Esophagus mucosa (tissue), 1 donor: ENCODE measurements around the gene VPS51. TPM values are rescaled to one million over a fixed set of nuclear protein-coding genes. Genes with fewer than 3 reads are reported as not detected.
"Not testable (repeated sequence)": the region's sequence is repeated elsewhere in the genome, so short reads cannot be mapped to it uniquely, and the experiment has no call there.

Experiments used
- ATAC-seq: fragments of 200-7000 bp; cut with Tn5 transposase; one replicate; pipeline ENCODE4 v1.9.1; 2020
- total RNA-seq: library from RNA; stranded (reverse); gene quantifications from one replicate; pipeline ENCODE4 v1.2.4, GENCODE V29; 2023
- donor health status: DM: yes; HTN: yes; CAD: no.

The VPS51 gene
- total RNA-seq, 1 donor from 2014 or later: 76.4 TPM

DNA sequence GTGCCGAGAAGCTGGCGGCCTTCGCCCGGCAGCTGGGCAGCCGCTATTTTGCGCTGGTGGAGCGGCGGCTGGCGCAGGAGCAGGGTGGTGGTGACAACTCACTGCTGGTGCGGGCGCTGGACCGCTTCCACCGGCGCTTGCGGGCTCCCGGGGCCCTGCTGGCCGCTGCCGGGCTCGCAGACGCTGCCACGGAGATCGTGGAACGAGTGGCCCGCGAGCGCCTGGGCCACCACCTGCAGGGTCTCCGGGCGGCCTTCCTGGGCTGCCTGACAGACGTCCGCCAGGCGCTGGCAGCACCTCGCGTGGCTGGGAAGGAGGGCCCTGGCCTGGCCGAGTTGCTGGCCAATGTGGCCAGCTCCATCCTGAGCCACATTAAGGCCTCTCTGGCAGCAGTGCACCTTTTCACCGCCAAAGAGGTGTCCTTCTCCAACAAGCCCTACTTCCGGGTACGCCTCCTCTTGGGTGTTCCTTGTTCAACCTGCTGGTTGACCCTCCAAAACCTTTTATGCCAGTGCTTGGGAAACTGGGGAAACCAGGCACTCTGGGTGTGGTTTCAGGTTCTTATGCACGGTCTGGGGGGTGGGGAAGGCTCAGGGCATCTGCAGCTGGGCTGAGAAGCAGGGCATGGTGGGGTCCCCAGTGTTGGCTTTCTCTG, 12.6 kb downstream of the VPS51 start:
- ATAC-seq: peak; percentile 29

DNA sequence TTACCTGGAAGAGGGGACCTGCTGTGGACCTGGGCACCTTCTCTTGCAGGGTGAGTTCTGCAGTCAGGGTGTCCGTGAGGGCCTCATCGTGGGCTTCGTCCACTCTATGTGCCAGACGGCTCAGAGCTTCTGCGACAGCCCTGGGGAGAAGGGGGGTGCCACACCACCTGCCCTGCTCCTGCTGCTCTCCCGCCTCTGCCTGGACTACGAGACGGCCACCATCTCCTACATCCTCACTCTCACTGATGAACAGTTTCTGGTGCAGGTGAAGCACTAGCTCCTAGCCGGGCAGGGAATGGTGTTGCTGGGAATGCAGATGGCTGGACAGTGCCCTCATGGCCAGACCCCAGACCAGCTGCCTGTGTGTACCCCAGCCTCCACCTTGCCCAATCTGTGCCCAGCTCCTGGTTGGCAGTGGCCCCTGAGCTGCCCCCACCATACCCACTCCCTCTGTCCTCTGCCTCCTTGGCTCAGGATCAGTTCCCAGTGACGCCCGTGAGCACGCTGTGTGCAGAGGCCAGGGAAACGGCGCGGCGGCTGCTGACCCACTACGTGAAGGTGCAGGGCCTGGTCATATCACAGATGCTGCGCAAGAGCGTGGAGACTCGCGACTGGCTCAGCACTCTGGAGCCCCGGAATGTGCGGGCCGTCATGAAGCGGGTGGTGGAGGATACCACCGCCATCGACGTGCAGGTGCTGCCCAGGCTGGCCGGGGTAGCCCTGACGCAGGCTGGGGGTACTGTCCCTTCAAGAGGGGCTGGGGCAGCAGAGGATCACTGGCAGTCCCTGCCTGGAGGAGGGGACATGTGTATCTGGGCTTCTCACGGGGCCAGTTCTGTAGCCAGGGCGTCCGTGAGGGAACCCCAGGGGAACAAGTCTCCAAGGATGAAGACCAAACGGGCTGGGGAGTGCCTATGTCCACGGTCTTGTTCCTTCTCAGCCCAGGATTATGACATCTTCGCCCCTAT, 13.5 kb downstream of the VPS51 start:
- ATAC-seq: no peak

DNA sequence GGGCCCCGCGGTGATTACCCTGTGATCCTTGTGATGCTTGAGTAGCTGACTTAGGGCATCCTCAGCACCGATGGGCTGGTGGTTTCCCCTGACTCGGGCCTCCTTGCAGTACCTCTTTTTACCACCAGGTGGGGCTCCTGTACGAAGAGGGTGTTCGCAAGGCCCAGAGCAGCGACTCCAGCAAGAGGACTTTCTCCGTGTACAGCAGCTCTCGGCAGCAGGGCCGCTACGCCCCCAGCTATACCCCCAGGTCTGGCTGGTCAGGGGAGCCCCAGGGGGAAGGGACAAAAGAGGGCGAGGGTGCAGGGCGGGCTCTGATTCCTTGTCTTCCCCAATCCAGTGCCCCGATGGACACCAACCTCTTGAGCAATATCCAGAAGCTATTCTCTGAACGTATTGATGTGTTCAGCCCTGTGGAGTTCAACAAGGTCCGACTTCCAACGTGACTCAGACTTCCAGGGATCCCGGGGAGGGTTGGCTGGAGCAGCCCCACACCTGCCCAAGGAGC, 14.4 kb downstream of the VPS51 start:
- ATAC-seq: peak; percentile 55

DNA sequence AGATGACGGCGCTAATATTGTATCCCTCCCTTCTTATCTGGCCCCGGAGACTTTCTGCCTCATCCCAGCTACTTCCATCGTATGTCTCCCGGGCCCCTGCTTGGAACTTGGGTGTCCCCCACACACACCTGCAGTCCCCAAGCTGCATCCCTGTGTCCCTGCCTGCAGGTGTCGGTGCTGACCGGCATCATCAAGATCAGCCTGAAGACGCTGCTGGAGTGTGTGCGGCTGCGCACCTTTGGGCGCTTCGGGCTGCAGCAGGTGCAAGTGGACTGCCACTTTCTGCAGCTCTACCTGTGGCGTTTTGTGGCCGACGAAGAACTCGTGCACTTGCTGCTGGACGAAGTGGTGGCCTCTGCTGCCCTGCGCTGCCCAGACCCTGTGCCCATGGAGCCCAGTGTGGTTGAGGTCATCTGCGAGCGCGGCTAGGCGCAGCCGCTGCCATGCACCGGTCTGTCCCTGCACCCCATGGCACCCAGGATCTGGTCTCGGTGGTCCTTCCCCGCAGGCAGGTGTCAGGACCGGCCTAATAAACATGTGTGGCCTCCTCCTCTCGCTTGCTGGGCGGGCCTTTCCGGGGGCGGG, 15.2 kb downstream of the VPS51 start:
- ATAC-seq: no peak

DNA sequence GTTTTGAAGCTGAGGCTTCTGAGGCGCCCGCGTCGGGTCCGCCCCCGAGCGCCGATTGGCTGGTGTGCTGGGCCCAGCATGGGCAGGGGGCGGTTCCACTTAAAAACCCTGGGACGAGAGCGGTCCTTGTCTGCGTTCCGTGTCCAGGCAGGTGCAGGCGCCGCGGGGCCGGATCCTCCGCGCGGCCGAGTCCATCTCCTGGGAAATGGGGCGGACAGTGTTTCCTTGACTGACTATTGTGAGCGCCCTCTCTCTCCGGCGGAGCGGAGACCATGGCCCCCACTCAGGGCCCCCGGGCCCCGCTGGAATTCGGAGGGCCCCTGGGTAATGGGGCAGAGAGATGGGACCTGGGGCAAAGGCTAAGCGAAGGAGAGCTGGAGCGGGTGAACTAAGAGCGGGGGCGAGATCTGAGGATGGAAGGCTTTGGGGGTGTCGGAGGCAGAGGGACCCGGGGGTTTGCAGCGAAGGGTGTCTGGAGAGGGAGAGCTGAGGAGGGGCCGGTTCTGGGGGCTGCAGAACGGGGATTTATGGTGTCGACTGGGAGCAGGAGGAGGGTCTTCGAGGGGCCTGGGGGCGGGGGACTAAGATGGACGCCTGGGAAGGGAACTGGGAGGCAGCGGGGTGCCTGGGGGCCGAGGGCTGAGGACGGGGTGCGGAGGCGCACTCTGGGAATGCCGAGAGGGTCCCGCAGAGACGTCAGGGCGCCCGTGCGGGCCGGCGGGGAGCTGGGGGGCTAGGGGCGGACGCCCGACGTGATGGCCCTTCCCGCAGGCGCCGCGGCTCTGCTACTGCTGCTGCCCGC, 15.9 kb downstream of the VPS51 start, which contains the start of gene TM7SF2:
TM7SF2 (plus strand) TSS at position 129 of the 802 bp plus-strand sequence; CDS start at position 273, 144 bp downstream.
- peak; percentile 77 for ATAC-seq

DNA sequence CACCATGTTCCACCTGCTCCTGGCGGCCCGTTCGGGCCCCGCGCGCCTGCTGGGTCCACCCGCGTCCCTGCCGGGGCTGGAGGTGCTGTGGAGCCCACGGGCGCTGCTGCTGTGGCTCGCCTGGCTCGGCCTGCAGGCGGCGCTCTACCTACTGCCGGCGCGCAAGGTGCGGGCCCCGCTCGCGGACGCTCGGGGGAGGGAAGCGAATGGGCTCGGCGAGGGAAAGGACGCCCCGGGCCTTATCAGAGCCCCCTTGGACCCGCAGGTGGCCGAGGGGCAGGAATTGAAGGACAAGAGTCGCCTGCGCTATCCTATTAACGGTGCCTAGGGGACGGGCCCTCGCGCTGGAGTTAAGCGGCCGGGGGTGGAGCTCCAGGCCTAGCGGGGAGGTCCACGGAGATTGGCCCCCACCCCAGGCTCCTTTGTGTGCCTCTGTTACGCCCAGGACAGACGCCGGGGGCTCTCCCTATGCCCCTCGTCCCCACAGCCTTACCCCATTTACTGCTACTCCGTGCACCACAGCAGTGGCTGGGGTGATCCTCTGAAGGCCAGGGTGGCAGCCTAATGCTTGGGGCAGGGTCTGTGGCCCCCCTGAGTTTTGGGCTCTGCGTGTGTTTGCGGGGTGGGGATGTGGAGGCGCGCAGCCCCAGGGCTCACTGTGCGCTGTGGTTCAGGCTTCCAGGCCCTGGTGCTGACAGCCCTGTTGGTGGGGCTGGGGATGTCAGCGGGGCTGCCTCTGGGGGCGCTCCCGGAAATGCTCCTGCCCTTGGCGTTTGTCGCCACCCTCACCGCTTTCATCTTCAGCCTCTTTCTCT, 16.7 kb downstream of the VPS51 start:
- peak; percentile 52 for ATAC-seq

DNA sequence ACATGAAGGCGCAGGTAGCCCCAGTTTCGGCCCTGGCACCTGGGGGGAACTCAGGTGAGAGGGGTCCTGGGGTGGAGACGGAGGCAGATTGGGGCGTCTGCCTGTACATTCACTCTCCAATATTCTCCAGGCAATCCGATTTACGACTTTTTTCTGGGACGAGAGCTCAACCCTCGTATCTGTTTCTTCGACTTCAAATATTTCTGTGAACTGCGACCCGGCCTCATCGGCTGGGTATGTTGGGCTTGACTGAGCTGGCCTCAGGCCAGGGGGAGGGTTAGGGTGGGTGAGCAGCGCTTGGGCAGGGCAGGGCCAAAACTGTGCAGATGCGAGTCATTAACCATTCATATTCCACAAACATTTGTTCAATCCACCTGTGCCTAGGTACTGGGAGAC, 17.3 kb downstream of the VPS51 start:
- no peak for ATAC-seq

DNA sequence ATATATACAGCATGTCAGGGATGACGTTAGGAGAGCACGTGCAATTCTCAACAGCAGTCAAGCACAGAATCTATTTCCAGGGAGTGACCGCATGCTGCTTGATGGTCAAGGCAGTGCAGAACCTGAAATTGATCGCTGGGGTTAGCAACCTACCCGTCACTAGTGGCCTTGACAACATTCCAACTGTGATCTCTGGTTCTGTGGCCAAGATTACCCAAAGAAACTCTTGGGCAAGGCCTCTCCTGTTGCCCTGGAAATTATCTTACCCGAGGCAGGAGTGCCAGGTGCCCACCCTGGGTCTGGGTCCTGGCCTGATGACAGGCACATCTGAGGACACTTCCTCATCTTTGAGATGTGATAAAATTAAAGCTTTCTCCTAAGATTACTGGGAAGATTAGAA, 17.8 kb downstream of the VPS51 start:
- no peak for ATAC-seq

DNA sequence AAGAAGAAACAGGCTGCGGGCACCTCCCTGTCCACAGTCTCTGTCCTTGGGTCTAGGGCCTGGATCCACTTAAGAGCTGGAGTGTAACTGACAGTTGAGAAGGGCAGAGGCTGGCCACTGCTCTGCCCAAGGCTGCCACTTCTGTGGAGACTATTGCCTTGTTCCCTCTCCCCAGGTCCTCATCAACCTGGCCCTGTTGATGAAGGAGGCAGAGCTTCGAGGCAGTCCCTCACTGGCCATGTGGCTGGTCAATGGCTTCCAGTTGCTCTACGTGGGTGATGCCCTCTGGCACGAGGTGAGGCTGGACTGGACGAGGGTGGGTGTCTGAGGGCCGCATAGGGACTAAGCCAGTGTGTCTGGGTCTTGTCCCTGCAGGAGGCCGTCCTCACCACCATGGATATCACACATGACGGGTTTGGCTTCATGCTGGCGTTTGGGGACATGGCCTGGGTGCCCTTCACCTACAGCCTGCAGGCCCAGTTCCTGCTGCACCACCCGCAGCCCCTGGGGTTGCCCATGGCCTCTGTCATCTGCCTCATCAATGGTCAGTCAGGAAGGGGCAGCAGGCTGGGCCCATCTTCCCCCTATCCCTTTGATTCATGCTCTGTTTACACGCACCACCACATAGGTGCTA, 18.6 kb downstream of the VPS51 start:
- no peak for ATAC-seq

DNA sequence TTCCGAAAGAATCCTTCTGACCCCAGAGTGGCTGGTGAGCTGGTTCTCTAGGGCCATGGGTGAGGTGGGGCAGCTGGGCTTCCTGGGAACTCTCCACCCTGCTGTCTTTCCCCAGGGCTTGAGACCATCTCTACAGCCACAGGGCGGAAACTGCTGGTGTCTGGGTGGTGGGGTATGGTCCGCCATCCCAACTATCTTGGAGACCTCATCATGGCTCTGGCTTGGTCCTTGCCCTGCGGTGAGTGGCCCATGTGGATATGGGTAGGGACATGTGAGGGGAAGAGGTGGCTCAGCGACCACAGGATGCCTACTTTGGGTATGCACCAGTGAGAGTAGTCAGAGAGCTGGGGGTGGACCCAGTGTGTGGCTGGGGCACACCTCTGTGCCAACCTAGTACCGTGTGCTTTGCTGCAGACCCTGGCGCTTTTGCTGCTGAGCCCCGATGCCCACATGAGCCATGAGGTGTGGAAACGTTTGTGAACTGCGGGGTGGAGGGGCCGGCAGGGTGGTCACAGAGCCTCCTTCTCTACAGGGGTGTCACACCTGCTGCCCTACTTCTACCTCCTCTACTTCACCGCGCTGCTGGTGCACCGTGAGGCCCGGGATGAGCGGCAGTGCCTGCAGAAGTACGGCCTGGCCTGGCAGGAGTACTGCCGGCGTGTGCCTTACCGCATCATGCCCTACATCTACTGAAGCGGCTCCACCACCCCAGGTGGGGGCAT, 19.5 kb downstream of the VPS51 start:
- ATAC-seq: no peak

DNA sequence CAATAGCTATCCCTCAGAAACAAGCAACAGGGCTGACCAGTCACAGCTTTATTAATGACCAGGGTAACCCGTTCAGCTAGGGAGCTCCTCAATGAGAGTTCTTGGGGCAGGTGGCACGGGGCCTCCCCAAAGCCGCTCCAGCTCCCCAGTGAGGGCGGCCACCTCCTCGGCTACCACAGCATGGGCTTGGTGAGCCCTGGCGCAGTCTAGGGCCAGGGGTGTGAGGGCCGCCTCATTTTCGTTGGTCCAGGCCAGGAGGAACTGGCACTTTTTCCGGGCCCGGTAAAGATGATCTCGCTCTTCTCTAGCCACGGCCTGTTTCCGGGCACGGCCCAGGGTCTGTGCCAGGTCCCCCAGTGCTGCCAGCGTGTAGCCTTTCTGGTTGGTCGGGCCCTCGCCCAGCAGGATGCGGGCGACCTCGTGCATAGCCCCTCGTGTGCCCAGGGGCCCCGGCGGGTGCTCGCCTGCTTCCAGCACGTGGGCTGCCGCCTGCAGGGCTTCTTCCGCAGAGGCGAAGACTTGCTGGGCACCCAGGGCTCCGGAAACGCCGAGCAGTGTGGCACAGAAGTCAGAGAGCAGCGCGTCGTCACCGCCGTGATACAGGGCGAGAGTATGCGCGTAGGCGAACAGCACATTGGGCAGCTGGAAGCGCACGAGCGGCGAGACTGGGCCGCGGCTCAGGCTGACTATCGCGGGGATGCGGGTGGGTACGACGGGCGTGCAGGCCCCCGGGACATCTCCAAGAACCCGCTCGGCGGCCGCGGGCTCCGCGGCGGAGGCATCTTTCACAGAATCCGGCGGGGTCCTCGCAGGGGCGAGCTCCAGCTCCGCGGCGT, 20.6 kb downstream of the VPS51 start:
- ATAC-seq: peak; percentile 32

DNA sequence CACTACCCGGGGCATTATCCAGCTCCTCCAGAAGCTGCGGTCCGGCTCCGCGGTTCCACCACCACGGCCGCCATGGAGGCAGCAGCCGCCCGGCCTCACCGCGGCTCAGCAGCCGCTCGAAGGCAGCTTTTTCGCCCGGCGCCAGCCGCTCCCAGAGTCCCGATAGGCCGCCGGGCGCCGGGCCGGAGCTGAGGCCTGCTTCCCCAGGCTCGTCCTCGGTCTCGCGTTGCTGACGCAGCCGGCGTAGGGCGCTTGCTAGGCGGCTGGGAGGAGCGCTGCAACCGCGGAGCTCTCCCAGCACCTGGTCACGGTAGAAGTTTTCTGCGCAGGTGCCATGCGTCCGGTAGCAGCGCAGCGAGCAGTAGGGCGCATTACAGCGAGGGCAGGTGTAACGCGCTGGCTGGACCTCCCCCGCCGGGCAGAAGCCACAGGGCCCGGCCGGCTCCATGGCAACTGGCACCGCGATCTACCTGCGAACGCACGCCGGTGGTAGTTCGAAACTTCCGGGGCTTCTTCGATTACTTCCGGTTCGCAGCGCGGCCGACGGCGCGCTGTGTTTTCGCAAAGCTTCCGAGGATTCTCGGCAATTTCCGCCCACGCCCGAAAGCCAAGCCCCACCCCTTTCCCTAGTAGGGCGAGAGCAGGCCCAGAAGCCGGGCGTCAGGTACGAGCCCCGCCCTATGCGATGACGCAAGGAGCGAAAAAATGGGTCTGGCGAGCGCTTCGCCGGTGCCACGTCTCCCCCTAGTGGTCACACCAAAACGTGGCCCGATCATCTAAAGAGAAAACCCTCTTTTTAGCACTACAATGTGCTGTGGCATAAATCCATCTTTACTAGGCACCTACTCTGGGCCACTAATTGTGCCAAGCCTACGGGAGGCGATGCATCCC, 21.4 kb downstream of the VPS51 start, which contains the start of gene ZNHIT2:
ZNHIT2 (minus strand) TSS at position 496 of the 891 bp plus-strand sequence; CDS start at position 448, 48 bp downstream.
- ATAC-seq: peak; percentile 82

DNA sequence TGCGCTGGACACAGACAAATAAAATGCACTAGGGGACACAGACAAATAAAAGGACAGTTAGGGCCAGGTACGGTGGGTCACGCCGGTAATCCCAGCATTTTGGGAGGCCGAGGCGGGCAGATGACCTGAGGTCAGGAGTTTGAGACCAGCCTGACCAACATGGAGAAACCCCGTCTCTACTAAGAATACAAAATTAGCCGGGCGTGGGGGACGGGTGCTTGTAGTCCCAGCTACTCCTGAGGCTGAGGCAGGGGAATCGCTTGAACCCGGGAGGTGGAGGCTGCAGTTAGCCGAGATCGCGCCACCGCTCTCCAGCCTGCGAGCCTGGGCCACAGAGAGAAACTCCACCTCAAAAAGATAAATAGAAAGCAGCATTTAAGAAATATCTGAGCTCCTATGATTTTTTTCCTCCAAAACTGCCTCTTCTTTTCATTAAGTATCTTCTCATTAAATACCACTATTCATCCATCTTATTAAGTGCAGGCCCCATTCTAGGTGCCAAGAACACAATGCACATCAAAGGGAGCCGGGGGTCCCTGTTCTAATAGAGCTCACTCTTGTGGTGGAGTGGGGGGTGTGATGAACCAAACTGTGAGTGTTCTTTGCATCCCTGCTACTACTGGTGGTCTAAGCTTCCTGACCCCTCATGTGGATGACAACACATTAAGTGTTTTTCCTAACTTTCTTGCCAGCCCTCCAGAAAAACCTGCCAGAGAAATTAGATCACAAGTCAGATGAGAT, 22.3 kb downstream of the VPS51 start:
- no peak for ATAC-seq

DNA sequence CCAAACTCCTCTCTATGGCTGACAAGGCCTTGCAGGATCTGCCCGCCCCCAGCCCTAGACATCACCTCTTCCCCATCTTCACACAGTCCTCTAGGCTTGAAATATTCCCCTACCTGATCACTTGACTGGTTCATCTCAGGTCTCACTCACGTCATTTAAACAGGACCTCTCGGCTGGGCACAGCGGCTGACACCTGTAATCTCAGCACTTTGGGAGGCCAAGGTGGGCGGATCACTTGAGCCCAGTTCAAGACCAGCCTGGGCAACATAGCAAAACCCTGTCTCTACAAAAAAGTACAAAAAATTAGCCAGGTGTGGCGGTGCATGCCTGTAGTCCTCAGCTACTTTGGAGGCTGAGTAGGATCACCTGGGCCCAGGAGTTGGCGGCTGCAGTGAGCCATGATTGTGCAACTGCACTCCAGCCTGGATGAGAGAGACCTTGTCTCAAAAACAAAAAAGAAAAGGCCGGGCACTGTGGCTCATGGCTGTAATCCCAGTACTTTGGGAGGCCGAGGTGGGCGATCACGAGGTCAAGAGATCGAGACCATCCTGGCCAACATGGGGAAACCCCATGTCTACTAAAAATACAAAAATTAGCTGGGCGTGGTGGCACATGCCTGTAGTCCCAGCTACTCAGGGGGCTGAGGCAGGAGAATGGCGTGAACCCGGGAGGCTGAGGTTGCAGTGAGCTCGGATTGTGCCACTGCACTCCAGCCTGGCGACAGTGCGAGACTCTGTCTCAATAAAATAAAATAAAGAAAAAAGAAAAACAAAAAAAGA, 23.1 kb downstream of the VPS51 start:
- not testable (repeated sequence) for ATAC-seq

DNA sequence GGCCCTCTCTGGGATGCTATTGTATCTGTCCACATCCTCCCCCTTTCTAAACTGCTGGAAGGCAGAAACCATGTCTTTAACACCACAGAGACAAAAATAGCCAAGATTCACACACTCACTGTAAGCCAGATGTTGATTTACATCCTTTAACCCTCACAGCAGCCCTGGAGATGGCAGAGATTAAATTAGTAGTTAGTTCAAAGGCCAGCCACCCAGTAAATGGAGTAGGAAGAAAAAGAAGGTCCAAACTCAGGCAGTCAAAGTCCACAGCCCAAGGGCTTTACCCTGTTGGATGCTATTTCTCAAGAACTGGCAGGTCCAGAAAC, 23.6 kb downstream of the VPS51 start:
- ATAC-seq: no peak

DNA sequence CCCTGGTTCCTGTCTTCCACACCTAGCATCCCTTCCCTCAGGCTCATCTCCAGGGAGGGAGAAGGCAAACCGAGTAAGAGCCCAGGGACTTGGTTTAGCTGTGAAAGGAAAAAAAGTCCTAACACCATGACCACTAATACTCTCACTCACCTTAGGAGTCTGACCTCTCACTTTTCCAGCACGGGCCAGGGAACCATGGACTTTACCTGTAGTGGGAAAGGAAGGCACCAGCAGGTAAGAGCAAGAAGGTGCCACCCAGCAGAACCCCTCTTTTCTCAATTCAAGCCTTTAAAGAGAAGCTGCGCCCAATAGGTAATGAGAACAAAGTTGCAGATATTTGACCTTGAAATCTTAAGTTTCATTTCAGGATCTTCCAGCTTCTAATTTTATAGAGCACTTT, 24.8 kb downstream of the VPS51 start:
- no peak for ATAC-seq
